Panc1 (cell line): Measurements from ENCODE around the gene FYTTD1. TPM values are rescaled to one million over a fixed set of nuclear protein-coding genes. Genes with fewer than 3 reads are reported as not detected.
A peak's percentile ranks its signal among the peaks of the same experiment; 100 is the strongest.

Experiments used
- ATAC-seq: fragments of 200-7000 bp; cut with Tn5 transposase; 2 replicates; pipeline ENCODE4 v1.9.1; 2020; ENCODE audit warnings: mild to moderate bottlenecking, moderate library complexity
- BruUV-seq: library from RNA; stranded (reverse); fragments of 400-500 nt; replicated peaks from 2 replicates; lab custom pipeline; 2021; lab: Mats Ljungman, UMichigan
- CTCF ChIA-PET: fragments of 300-600 bp; sonication (Branson Sonifier 250); formaldehyde crosslinking; loops from one replicate; lab custom pipeline; 2022; ENCODE audit warnings: antibody characterized with exemption; lab: Charles Lee
- POLR2A ChIA-PET: fragments of 300-600 bp; sonication (Branson Sonifier 250); formaldehyde crosslinking; loops from one replicate; lab custom pipeline; 2022; ENCODE audit warnings: antibody characterized with exemption; lab: Charles Lee
- DNase-seq: peaks from one replicate; pipeline ENCODE4 v3.0.0-alpha.2; 2010; ENCODE audit warnings: low read depth, low spot score
- H3K27ac ChIP-seq: 2 replicates; pipeline ENCODE4 v1.5.1; 2011; ENCODE audit warnings: mild to moderate bottlenecking, low read length, inconsistent platforms
- H3K27me3 ChIP-seq: fragments of 200-500 bp; sonication (Bioruptor generic); 2 replicates; pipeline ENCODE4 v1.6.0; 2014; ENCODE audit warnings: low read length, inconsistent platforms; ENCODE audit not compliant: control insufficient read depth, insufficient read depth
- H3K36me3 ChIP-seq: fragments of 200-500 bp; sonication (Bioruptor generic); 2 replicates; pipeline ENCODE4 v1.5.1; 2014; ENCODE audit warnings: inconsistent platforms, mild to moderate bottlenecking, low read length, moderate library complexity; ENCODE audit not compliant: control insufficient read depth, insufficient read depth
- H3K4me1 ChIP-seq: 2 replicates; pipeline ENCODE4 v1.5.1; 2011; ENCODE audit warnings: inconsistent platforms, mild to moderate bottlenecking, low read length, moderate library complexity; ENCODE audit not compliant: control insufficient read depth, insufficient read depth
- H3K4me3 ChIP-seq, 2 experiments: 2 replicates each; pipeline ENCODE4 v1.5.1; 2011 to 2012; ENCODE audit warnings: low read depth in 2 of 2, low read length in 2 of 2, mild to moderate bottlenecking in 2 of 2, inconsistent platforms in 1 of 2, moderate library complexity in 1 of 2
- H3K9me3 ChIP-seq: fragments of 200-500 bp; sonication (Bioruptor generic); 2 replicates; pipeline ENCODE4 v1.5.1; 2014; ENCODE audit warnings: low read depth, mild to moderate bottlenecking, inconsistent platforms, low read length, moderate library complexity; ENCODE audit not compliant: control insufficient read depth, insufficient read depth
- CTCF ChIP-seq: fragments of 450-650 bp; IDR thresholded peaks from 2 replicates; pipeline ENCODE4 v1.5.1; 2017; ENCODE audit warnings: mild to moderate bottlenecking
- POLR2AphosphoS5 ChIP-seq: IDR thresholded peaks from 2 replicates; pipeline ENCODE4 v1.6.1; 2012; ENCODE audit warnings: mild to moderate bottlenecking, low read depth, low read length, moderate library complexity
- REST ChIP-seq, 2 experiments: IDR thresholded peaks; 2 replicates each; pipeline ENCODE4 v1.6.1; 2011 to 2012; ENCODE audit warnings: low read depth in 2 of 2, control low read depth in 1 of 2, low read length in 1 of 2, mild to moderate bottlenecking in 1 of 2, moderate library complexity in 1 of 2; ENCODE audit not compliant: insufficient read depth in 1 of 2
- SIN3A ChIP-seq: IDR thresholded peaks from 2 replicates; pipeline ENCODE4 v1.6.1; 2012; ENCODE audit warnings: low read depth, mild to moderate bottlenecking, low read length, moderate library complexity, borderline replicate concordance; ENCODE audit not compliant: insufficient read depth
- TCF7L2 ChIP-seq: IDR thresholded peaks from 2 replicates; pipeline ENCODE4 v1.6.1; 2011; ENCODE audit warnings: mild to moderate bottlenecking, low read depth, low read length, inconsistent platforms
- in situ Hi-C: cut with HindIII; loops from 2 replicates; pipeline ENCODE4 v1.10.0; 2016; ENCODE audit warnings: low sequenced_read_pairs, low pct_unique_long_range_greater_than_20kb
- intact Hi-C: fragments of 100-400 bp; cut with micrococcal nuclease; formaldehyde crosslinking; loops from one replicate; pipeline ENCODE4 v1.10.0; 2022; ENCODE audit not compliant: unreplicated experiment
- total RNA-seq: library from RNA; stranded (reverse); gene quantifications from one replicate; pipeline ENCODE4 v1.2.1, GENCODE V29; 2021; ENCODE audit not compliant: unreplicated experiment

Gene FYTTD1
- total RNA-seq, 1 experiment from 2014 or later: 77.8 TPM

- no peaks in the 10 kb centered on the region for H3K9me3 ChIP-seq
- intact Hi-C loops: no loop called here
- H3K4me3 ChIP-seq: no peak overlapping the region
- peaks cover 9% of the 10 kb centered on the region for H3K4me1 ChIP-seq
- no peak for TF ChIP-seq POLR2AphosphoS5
- no peak for TF ChIP-seq SIN3A
- TF ChIP-seq CTCF: no peak
- TF ChIP-seq REST (IDR thresholded peaks at IDR 0.05; ENCODE audit: insufficient read depth in 1 of 2, low read depth in 2 of 2, low read length in 1 of 2): no peak
- no peak for TF ChIP-seq TCF7L2
- BruUV-seq: no TSS peak
- POLR2A ChIA-PET: no interaction called here
- CTCF ChIA-PET: no interaction called here
- H3K36me3 ChIP-seq: no peaks in the 10 kb centered on the region
- no peaks in the 10 kb centered on the region for H3K27me3 ChIP-seq
- DNase-seq (no peak), ATAC-seq (no peak)
- H3K27ac ChIP-seq: no peak overlapping the region
- in situ Hi-C loops: no loop called here
Observed at GRCh38 chr3:197804511-197804910, 54.8 kb downstream of the FYTTD1 start.

GRCh38 chr3:197807969-197808587 is 58.4 kb downstream of the FYTTD1 start:
- ATAC-seq (no peak), DNase-seq (no peak)
- H3K36me3 ChIP-seq: no peaks in the 10 kb centered on the region
- in situ Hi-C loops (no loop called here), intact Hi-C loops (no loop called here)
- no peaks in the 10 kb centered on the region for H3K27me3 ChIP-seq
- BruUV-seq: TSS peak; percentile 34
- TF ChIP-seq REST (IDR thresholded peaks at IDR 0.05; ENCODE audit: insufficient read depth in 1 of 2, low read depth in 2 of 2, low read length in 1 of 2): no peak
- ChIA-PET CTCF (no interaction called here), POLR2A (no interaction called here)
- no peak overlapping the region for H3K27ac ChIP-seq
- H3K4me3 ChIP-seq: no peak overlapping the region
- H3K4me1 ChIP-seq: peaks cover 8% of the 10 kb centered on the region
- H3K9me3 ChIP-seq: no peaks in the 10 kb centered on the region
